GM12801 (cell line): ENCODE results near the gene SLC12A4.

Experiments
- CTCF ChIP-seq: IDR thresholded peaks from one replicate; pipeline ENCODE4 v1.5.1; 2011; ENCODE audit warnings: control low read depth; ENCODE audit not compliant: insufficient read length; ENCODE audit errors: extremely low read depth

The SLC12A4 gene

GRCh38 chr16:67927131-67927941, 41.1 kb downstream of the SLC12A4 start:
- no peak for TF ChIP-seq CTCF

- no peak for TF ChIP-seq CTCF
Observed at GRCh38 chr16:67926181-67926750, 42.2 kb downstream of the SLC12A4 start.

GRCh38 chr16:67924140-67924906, 44.1 kb downstream of the SLC12A4 start:
- TF ChIP-seq CTCF = no peak

GRCh38 chr16:67923414-67924116, 44.9 kb downstream of the SLC12A4 start:
- TF ChIP-seq CTCF = no peak

- no peak for TF ChIP-seq CTCF
Observed at GRCh38 chr16:67922740-67923139, 45.7 kb downstream of the SLC12A4 start.

GRCh38 chr16:67922221-67922620, 46.2 kb downstream of the SLC12A4 start:
- TF ChIP-seq CTCF = no peak
